Natural killer cell (primary cell): Measurements from ENCODE around the gene TANC1. TPM values are rescaled to one million over a fixed set of nuclear protein-coding genes. Genes with fewer than 3 reads are reported as not detected.

Experiments used
- ATAC-seq, 3 donors: fragments of 150-1000 bp in 2 of 3; fragments of 200-7000 bp in 1 of 3; cut with Tn5 transposase; 1 replicate in 1 of 3; 2 replicates in 2 of 3; pipeline ENCODE4 v1.10.0; 2021; ENCODE audit warnings: mild to moderate bottlenecking in 2 of 3, moderate library complexity in 2 of 3
- DNase-seq, 2 donors: peaks; one replicate each; pipeline versions ENCODE4 v3.0.0 to v3.0.0-alpha.2; 2013 to 2021; ENCODE audit warnings: mixed read lengths in 1 of 2
- H3K27ac ChIP-seq: one replicate; pipeline ENCODE4 v1.5.1; 2013; ENCODE audit warnings: mild to moderate bottlenecking, low read length
- H3K27me3 ChIP-seq: one replicate; pipeline ENCODE4 v1.6.1; 2013; ENCODE audit warnings: low read length; ENCODE audit not compliant: control insufficient read depth, insufficient read depth
- H3K36me3 ChIP-seq: one replicate; pipeline ENCODE4 v1.6.1; 2013; ENCODE audit warnings: low read length; ENCODE audit not compliant: control insufficient read depth, insufficient read depth
- H3K4me1 ChIP-seq: one replicate; pipeline ENCODE4 v1.6.1; 2013; ENCODE audit warnings: low read length; ENCODE audit not compliant: control insufficient read depth, insufficient read depth
- H3K4me3 ChIP-seq: one replicate; pipeline ENCODE4 v1.5.1; 2013; ENCODE audit warnings: low read length
- H3K9me3 ChIP-seq: one replicate; pipeline ENCODE4 v1.6.1; 2013; ENCODE audit warnings: low read length; ENCODE audit not compliant: control insufficient read depth, insufficient read depth
- H3K27ac Mint-ChIP-seq, 2 donors: one replicate each; pipeline ENCODE4 v1.8.0; 2022; ENCODE audit warnings: mild to moderate bottlenecking in 2 of 2, mixed read lengths in 2 of 2, moderate library complexity in 1 of 2
- H3K27me3 Mint-ChIP-seq, 2 donors: one replicate each; pipeline ENCODE4 v1.8.0; 2022; ENCODE audit warnings: low read depth in 2 of 2, mixed read lengths in 2 of 2
- H3K36me3 Mint-ChIP-seq: one replicate; pipeline ENCODE4 v1.8.0; 2022; ENCODE audit warnings: mixed read lengths
- H3K4me1 Mint-ChIP-seq, 2 donors: one replicate each; pipeline ENCODE4 v1.8.0; 2022; ENCODE audit warnings: mixed read lengths in 2 of 2
- H3K4me3 Mint-ChIP-seq: one replicate; pipeline ENCODE4 v1.8.0; 2022; ENCODE audit warnings: mild to moderate bottlenecking, moderate library complexity, mixed read lengths
- H3K9me3 Mint-ChIP-seq, 2 donors: one replicate each; pipeline ENCODE4 v1.8.0; 2022; ENCODE audit warnings: mixed read lengths in 2 of 2
- WGBS: methylation state at CpG from one replicate; pipeline ENCODE4 v1.1.7; 2013; ENCODE audit warnings: missing lambda C conversion rate; ENCODE audit not compliant: insufficient coverage; 5-methylcytosine and 5-hydroxymethylcytosine counted together
- intact Hi-C: fragments of 100-400 bp; cut with micrococcal nuclease; formaldehyde crosslinking; loops from one replicate; pipeline ENCODE4 v1.14.2; 2022
- total RNA-seq, 4 donors: library from RNA; stranded (reverse); fragments of 120-200 nt in 1 of 4; gene quantifications; one replicate each; pipeline versions ENCODE4 v1.2.3 to v1.2.4, GENCODE V29; 2013 to 2022
- TF ChIP-seq, protein P1 (sequence below): fragments of 200-600 bp; IDR thresholded peaks from one replicate; pipeline ENCODE4 v1.8.0; 2022; ENCODE audit warnings: antibody characterized with exemption

Gene TANC1
- total RNA-seq, 3 donors from 2014 or later (not counting 1 experiment from before 2014, with no cell fraction given), result 0.82 to 4.2 (median 1.1) TPM

DNA sequence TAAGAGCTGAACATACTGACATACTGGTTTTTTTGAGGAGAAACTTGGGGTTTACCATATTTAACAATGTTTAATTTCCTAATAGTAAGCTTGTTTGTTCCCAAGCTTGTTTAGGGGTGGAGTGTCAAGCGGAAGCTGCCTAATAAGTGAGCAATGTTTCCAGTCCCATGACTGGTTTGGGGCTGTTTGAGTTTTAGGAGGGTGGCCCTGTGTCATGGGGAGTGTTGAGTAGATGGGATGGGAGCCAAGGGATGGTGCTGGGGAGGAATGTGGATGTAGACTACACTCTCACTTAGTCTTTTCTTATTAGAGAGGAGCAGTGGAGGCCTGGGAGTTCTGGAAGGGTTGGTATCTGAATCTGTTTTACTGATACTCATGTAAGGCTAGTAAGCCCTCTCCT lies 128.5 kb downstream of the TANC1 start:
- no peak for ATAC-seq
- Mint-ChIP-seq H3K4me1 (peaks cover 10 to 24% of the 10 kb centered on the region in 2 donors), H3K27me3 (no peaks in the 10 kb centered on the region), H3K9me3 (peaks cover 3 to 9% of the 10 kb centered on the region in 2 donors), H3K27ac (no peak overlapping the region), H3K36me3 (peaks cover 14% of the 10 kb centered on the region), H3K4me3 (no peak overlapping the region)
- 100% methylated on average over 1 of the region's 1 CpG for WGBS
- Histone ChIP-seq H3K27ac (no peak overlapping the region), H3K4me3 (no peak overlapping the region), H3K9me3 (peaks cover 5% of the 10 kb centered on the region), H3K4me1 (peaks cover 6% of the 10 kb centered on the region), H3K36me3 (no peaks in the 10 kb centered on the region), H3K27me3 (no peaks in the 10 kb centered on the region)
- intact Hi-C loops, result no loop called here
- DNase-seq, result no peak
- TF ChIP-seq, protein P1, sequence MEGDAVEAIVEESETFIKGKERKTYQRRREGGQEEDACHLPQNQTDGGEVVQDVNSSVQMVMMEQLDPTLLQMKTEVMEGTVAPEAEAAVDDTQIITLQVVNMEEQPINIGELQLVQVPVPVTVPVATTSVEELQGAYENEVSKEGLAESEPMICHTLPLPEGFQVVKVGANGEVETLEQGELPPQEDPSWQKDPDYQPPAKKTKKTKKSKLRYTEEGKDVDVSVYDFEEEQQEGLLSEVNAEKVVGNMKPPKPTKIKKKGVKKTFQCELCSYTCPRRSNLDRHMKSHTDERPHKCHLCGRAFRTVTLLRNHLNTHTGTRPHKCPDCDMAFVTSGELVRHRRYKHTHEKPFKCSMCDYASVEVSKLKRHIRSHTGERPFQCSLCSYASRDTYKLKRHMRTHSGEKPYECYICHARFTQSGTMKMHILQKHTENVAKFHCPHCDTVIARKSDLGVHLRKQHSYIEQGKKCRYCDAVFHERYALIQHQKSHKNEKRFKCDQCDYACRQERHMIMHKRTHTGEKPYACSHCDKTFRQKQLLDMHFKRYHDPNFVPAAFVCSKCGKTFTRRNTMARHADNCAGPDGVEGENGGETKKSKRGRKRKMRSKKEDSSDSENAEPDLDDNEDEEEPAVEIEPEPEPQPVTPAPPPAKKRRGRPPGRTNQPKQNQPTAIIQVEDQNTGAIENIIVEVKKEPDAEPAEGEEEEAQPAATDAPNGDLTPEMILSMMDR, result no peak

DNA sequence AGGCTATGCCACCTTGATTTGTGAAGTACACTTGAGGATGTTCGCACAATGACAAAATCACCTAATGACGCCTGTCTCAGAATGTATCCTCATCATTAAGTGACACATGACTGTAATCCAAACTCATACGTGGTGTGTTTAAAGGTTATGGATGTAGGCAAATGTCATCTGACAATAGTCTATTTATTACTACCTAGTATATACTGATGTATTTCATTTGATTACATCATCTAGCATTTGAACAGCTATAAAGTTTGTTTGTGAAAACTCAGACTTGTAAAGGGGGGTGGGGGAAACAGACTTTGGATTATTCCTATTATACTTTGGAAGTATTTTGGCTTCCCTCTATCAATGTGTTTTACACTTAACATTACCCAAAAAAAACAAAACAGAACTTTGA lies 129.9 kb downstream of the TANC1 start:
- peaks cover 0 to 9% of the 10 kb centered on the region in 2 donors for H3K4me1 Mint-ChIP-seq
- intact Hi-C loops, result no loop called here

DNA sequence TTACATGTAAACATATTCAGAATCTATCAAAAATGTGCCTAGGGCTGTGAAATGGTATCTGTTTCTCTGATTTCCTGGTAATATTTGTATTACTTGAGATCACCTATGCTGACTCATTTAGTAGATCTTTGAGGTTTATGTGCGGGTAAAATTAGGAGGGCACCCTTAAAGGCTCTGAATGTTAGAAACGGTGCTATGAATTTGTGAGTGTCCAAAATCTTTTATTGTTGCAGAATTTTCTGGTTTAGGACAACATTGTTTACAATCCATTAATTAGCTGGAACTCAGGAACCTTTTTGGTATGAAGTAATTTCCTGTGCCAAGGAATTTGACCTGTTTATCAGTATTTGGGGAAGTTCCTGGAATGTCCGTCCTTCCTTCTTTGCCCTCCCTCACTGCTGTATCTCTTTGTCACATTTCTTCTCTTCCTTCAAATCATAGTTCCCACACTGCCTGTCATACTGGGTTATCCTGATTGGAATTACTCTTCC lies 130.5 kb downstream of the TANC1 start:
- Mint-ChIP-seq H3K27me3 (no peaks in the 10 kb centered on the region), H3K36me3 (peaks cover 14% of the 10 kb centered on the region), H3K9me3 (peaks cover 3 to 9% of the 10 kb centered on the region in 2 donors), H3K4me3 (no peak overlapping the region), H3K4me1 (peaks cover 0 to 5% of the 10 kb centered on the region in 2 donors), H3K27ac (no peak overlapping the region)
- Histone ChIP-seq H3K36me3 (no peaks in the 10 kb centered on the region), H3K27ac (no peak overlapping the region), H3K9me3 (peaks cover 5% of the 10 kb centered on the region), H3K4me3 (no peak overlapping the region), H3K27me3 (no peaks in the 10 kb centered on the region), H3K4me1 (peaks cover 5% of the 10 kb centered on the region)
- TF ChIP-seq, protein P1, result no peak
- WGBS, result 62% methylated on average over 3 of the region's 3 CpGs
- ATAC-seq (no peak), DNase-seq (no peak)
- intact Hi-C loops, result no loop called here

More for the DNA sequence above, 129.9 kb downstream of the TANC1 start:
- peaks cover 5% of the 10 kb centered on the region for H3K9me3 ChIP-seq
- no peak overlapping the region for H3K27ac ChIP-seq
- H3K4me3 ChIP-seq, result no peak overlapping the region
- DNase-seq (no peak), ATAC-seq (no peak)
- 100% methylated on average over 1 of the region's 3 CpGs for WGBS
- Mint-ChIP-seq H3K4me3 (no peak overlapping the region), H3K27ac (no peak overlapping the region), H3K36me3 (peaks cover 14% of the 10 kb centered on the region), H3K9me3 (peaks cover 3 to 9% of the 10 kb centered on the region in 2 donors), H3K27me3 (no peaks in the 10 kb centered on the region)
- peaks cover 6% of the 10 kb centered on the region for H3K4me1 ChIP-seq
- TF ChIP-seq, protein P1, result no peak
- no peaks in the 10 kb centered on the region for H3K27me3 ChIP-seq
- H3K36me3 ChIP-seq, result no peaks in the 10 kb centered on the region
